Mesothelial cell of epicardium (in vitro differentiated cells): ENCODE data around the gene TMEM94. TPM values are rescaled to one million over a fixed set of nuclear protein-coding genes. Genes with fewer than 3 reads are reported as not detected.

Experiments
- DNase-seq, 2 experiments: peaks; one replicate each; pipeline ENCODE4 v3.0.0; 2021; ENCODE audit warnings: low spot score in 2 of 2; ENCODE audit not compliant: unreplicated experiment in 2 of 2
- H3K27ac Mint-ChIP-seq: 2 replicates; pipeline ENCODE4 v1.8.0; 2021; ENCODE audit warnings: mixed read lengths
- H3K27me3 Mint-ChIP-seq: 2 replicates; pipeline ENCODE4 v1.8.0; 2021; ENCODE audit warnings: low read depth, mixed read lengths
- H3K36me3 Mint-ChIP-seq: 2 replicates; pipeline ENCODE4 v1.8.0; 2021; ENCODE audit warnings: mixed read lengths
- H3K4me1 Mint-ChIP-seq: 2 replicates; pipeline ENCODE4 v1.8.0; 2021; ENCODE audit warnings: mixed read lengths
- H3K4me3 Mint-ChIP-seq: 2 replicates; pipeline ENCODE4 v1.8.0; 2021; ENCODE audit warnings: mild to moderate bottlenecking, moderate library complexity, mixed read lengths
- H3K9me3 Mint-ChIP-seq: 2 replicates; pipeline ENCODE4 v1.8.0; 2021; ENCODE audit warnings: mixed read lengths
- CTCF ChIP-seq: fragments of 200-600 bp; sonication (generic); IDR thresholded peaks from one replicate; pipeline ENCODE4 v1.5.0; 2021; ENCODE audit warnings: antibody characterized with exemption; ENCODE audit not compliant: unreplicated experiment
- total RNA-seq: library from RNA; stranded (reverse); gene quantifications from 3 replicates; pipeline ENCODE4 v1.2.1, GENCODE V29; 2021

TMEM94 gene
- total RNA-seq, 1 donor from 2014 or later: 126 TPM

- peaks cover 9% of the 10 kb centered on the region for H3K4me1 Mint-ChIP-seq
- H3K4me3 Mint-ChIP-seq: no peak overlapping the region
- no peaks in the 10 kb centered on the region for H3K27me3 Mint-ChIP-seq
- H3K9me3 Mint-ChIP-seq: no peaks in the 10 kb centered on the region
- peaks cover 2% of the 10 kb centered on the region for H3K36me3 Mint-ChIP-seq
- no peak for DNase-seq
- H3K27ac Mint-ChIP-seq: no peak overlapping the region
- no peak for TF ChIP-seq CTCF
Observed at GRCh38 chr17:75535871-75536270, 79.4 kb downstream of the TMEM94 start.

GRCh38 chr17:75536366-75536765 is 79.9 kb downstream of the TMEM94 start:
- Mint-ChIP-seq H3K36me3 (peaks cover 2% of the 10 kb centered on the region), H3K27me3 (no peaks in the 10 kb centered on the region), H3K4me1 (peaks cover 9% of the 10 kb centered on the region), H3K4me3 (no peak overlapping the region), H3K27ac (no peak overlapping the region), H3K9me3 (no peaks in the 10 kb centered on the region)
- DNase-seq: no peak
- no peak for TF ChIP-seq CTCF

- H3K4me3 Mint-ChIP-seq: no peak overlapping the region
- H3K9me3 Mint-ChIP-seq: no peaks in the 10 kb centered on the region
- peak overlapping the region; percentile 12 for H3K27ac Mint-ChIP-seq
- no peaks in the 10 kb centered on the region for H3K27me3 Mint-ChIP-seq
- TF ChIP-seq CTCF: no peak
- H3K4me1 Mint-ChIP-seq: peaks cover 9% of the 10 kb centered on the region
- no peak for DNase-seq
- H3K36me3 Mint-ChIP-seq: no peaks in the 10 kb centered on the region
Observed at GRCh38 chr17:75539967-75540729, 83.7 kb downstream of the TMEM94 start.

GRCh38 chr17:75540923-75541503 is 84.6 kb downstream of the TMEM94 start:
- Mint-ChIP-seq H3K4me3 (no peak overlapping the region), H3K4me1 (peaks cover 9% of the 10 kb centered on the region), H3K9me3 (no peaks in the 10 kb centered on the region), H3K36me3 (no peaks in the 10 kb centered on the region), H3K27me3 (no peaks in the 10 kb centered on the region), H3K27ac (no peak overlapping the region)
- DNase-seq: no peak
- TF ChIP-seq CTCF: no peak

GRCh38 chr17:75542229-75542628 is 85.8 kb downstream of the TMEM94 start:
- Mint-ChIP-seq H3K4me1 (peaks cover 9% of the 10 kb centered on the region), H3K27me3 (no peaks in the 10 kb centered on the region), H3K27ac (no peak overlapping the region), H3K9me3 (no peaks in the 10 kb centered on the region), H3K4me3 (no peak overlapping the region), H3K36me3 (no peaks in the 10 kb centered on the region)
- DNase-seq: no peak
- no peak for TF ChIP-seq CTCF
